SK-N-MC (cell line): ENCODE data around the gene TBC1D2B.
A peak's percentile ranks its signal among the peaks of the same experiment; 100 is the strongest.

Experiments
- DNase-seq: peaks from one replicate; pipeline ENCODE4 v3.0.0-alpha.2; 2011; ENCODE audit warnings: low read depth, low spot score
- H3K27ac ChIP-seq: fragments of 200-600 bp; sonication (generic); 2 replicates; pipeline ENCODE4 v1.5.1; 2016; ENCODE audit warnings: mixed run types
- H3K36me3 ChIP-seq: fragments of 200-600 bp; sonication (generic); 2 replicates; pipeline ENCODE4 v1.6.1; 2017; ENCODE audit warnings: antibody characterized with exemption, low read length, mixed read lengths; ENCODE audit not compliant: insufficient read depth
- H3K4me3 ChIP-seq: fragments of 200-600 bp; sonication (generic); 2 replicates; pipeline ENCODE4 v1.5.1; 2016
- H3K9ac ChIP-seq: fragments of 200-600 bp; sonication (generic); 2 replicates; pipeline ENCODE4 v1.8.0; 2017; ENCODE audit warnings: mixed run types, mixed read lengths; ENCODE audit not compliant: insufficient read length
- H3K9me3 ChIP-seq: fragments of 200-600 bp; sonication (generic); 2 replicates; pipeline ENCODE4 v1.6.1; 2017; ENCODE audit warnings: low read depth, mild to moderate bottlenecking, antibody characterized with exemption, low read length, moderate library complexity, mixed read lengths
- EZH2 ChIP-seq: fragments of 200-600 bp; sonication (generic); IDR thresholded peaks from one replicate; pipeline ENCODE4 v1.6.1; 2017; ENCODE audit warnings: antibody characterized with exemption
- FOXP2 ChIP-seq: optimal IDR thresholded peaks from 2 replicates; pipeline ENCODE3; 2011; ENCODE audit warnings: mild to moderate bottlenecking, moderate library complexity; ENCODE audit not compliant: insufficient read depth; ENCODE audit errors: extremely low read length, control extremely low read depth
- POLR2AphosphoS5 ChIP-seq: IDR thresholded peaks from 2 replicates; pipeline ENCODE4 v1.6.1; 2012; ENCODE audit warnings: mild to moderate bottlenecking, low read depth, low read length, borderline replicate concordance

Gene TBC1D2B

DNA sequence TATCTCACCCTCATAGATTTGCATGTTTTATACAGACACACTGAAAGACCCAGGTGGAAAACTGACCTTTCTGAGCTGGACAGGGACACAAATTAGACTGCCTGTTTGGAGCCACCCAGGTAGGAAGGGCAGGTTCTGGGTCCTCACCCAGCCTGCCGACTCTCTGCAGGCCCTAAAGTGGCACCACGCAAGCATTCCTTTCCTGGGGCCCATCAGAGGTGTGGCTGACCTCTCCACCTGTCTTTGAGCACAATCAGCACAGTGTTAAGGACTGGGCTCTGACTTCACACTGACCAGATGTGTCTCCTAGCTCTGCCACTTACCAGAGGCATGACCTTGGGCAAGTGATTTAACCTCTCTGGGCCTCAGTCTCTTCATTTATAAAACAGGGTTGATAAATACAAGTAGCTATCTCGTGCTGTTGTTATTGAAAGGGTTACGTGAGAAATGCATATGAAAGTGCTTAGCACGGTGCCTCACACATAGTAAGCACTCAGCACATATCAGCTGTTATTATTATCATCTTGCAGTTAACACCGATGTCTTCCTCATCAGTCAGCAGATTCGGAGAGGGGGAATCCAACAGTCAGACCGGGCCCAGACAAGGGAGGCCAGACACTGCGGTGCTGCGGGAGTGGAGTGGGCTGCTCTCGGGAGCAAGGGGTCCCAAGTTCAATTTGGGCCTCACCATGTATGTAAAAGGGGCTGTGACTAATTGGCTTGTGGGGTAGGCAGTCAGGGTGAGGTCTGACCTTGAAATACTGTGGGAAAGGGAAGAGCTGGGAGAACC, 2.0 kb upstream of the TBC1D2B start:
- Histone ChIP-seq H3K4me3 (no peak overlapping the region), H3K27ac (0 out of 2 replicates have a peak overlapping the region, but pooled peaks have one; percentile 5), H3K9ac (no peak overlapping the region), H3K36me3 (peaks cover 4% of the 10 kb centered on the region), H3K9me3 (no peaks in the 10 kb centered on the region)
- DNase-seq = no peak
- TF ChIP-seq POLR2AphosphoS5 = no peak
- no peak for TF ChIP-seq FOXP2
- no peak for TF ChIP-seq EZH2

DNA sequence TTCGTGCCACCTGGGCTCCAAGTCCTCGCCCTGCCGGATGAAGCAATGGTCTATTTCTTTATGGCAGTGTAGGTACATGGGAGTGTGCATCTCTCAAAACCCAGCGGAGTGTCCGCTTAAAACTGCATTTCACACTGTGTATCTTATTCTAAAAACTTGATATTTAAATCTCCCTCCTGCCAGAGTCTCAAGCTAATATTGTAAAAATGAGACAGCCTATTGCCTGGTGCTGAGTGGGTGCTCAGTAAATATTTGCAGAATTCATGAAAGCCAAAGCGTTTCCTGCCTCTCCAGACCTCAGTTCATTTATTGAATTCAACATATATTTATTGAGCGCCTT, 330 bp upstream of the TBC1D2B start:
- Histone ChIP-seq H3K36me3 (peaks cover 6% of the 10 kb centered on the region), H3K27ac (peak overlapping the region; percentile 84), H3K4me3 (peak overlapping the region; percentile 79), H3K9ac (peak overlapping the region; percentile 66), H3K9me3 (no peaks in the 10 kb centered on the region)
- TF ChIP-seq EZH2 = no peak
- TF ChIP-seq FOXP2 = no peak
- TF ChIP-seq POLR2AphosphoS5 = no peak
- DNase-seq = no peak

DNA sequence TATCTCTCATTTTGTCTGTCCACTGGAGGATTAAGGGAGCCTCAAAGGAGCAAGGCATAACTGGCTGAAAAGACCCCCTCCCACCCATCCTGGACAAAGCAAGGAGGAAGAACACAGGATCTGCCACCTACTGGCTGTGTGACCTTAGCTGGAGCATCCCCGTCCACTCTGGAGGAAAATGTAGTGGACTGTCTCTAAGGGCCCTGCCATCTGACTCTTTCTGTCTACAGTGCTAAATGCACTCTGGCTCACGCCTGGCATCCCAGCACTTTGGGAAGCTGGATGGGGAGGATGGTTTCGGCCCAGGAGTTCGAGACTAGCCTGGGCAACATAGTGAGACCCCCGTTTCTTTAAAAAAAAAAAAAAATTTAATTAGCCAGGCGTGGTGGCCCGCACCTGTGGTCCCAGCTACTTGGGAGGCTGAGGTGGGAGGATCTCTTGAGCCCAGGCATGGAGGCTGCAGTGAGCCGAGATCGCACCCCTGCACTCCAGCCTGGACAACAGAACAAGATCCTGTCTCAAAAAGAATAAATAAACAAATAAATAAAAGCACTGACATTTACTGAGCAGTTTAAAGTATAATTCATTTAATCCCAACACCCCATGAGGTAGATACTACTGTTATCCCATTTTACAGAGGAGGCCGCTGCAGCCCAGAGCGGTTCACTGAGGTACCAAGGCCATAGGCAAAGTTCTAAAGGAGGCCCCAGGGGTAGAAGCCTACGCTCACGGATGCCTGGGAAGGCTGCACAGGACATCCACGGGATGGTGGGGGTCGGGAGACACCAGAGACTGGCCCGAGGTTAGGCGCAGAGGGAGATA, 1.1 kb downstream of the TBC1D2B start:
- H3K36me3 ChIP-seq = peaks cover 9% of the 10 kb centered on the region
- 0 out of 2 replicates have a peak overlapping the region, but pooled peaks have one; percentile 58 for H3K27ac ChIP-seq
- TF ChIP-seq EZH2 = no peak
- H3K4me3 ChIP-seq = peak overlapping the region; percentile 85
- DNase-seq = no peak
- peak overlapping the region; percentile 86 for H3K9ac ChIP-seq
- H3K9me3 ChIP-seq = no peaks in the 10 kb centered on the region

DNA sequence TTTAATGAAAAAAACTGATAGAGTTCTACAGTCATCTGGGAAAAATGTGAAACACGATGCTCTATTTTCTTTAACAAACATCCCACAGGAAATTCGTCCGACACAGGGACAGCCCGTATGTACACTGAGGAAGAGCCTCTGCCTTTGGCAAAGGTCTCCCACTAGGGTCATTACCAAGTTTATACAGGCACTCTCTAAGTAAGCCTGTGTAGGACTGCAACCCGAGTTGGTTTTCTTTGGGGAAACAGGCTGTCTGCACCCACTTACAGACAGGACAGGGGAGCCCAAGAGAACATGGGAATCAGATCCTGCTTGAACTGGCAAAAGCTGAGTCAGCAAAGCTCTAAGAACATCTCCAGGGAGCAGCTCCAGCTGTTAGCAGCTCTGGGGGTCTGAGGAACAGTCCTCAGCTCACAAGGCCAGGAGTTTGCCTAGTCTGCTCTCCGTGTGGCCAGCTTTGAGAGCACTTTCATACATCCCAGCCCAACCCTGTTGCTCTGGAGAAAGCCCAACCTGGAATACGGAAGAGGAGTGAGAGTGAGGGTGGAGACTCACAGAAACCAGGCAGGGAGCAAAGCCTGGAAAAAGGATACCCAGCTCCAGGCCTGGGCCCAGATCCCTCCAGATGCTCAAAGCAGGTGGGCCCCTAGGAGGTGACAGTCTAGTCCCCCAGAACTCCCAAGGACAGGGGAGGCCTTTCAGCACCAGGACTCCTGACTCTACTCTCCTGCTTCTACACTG, 1.9 kb downstream of the TBC1D2B start:
- peak overlapping the region; percentile 85 for H3K4me3 ChIP-seq
- peaks cover 14% of the 10 kb centered on the region for H3K36me3 ChIP-seq
- no peak for DNase-seq
- H3K9me3 ChIP-seq = no peaks in the 10 kb centered on the region
- TF ChIP-seq FOXP2 = no peak
- TF ChIP-seq EZH2 = no peak
- TF ChIP-seq POLR2AphosphoS5 = no peak
- H3K27ac ChIP-seq = peak overlapping the region; percentile 58; the same call in 1 of the 2 replicates
- peak overlapping the region; percentile 86 for H3K9ac ChIP-seq

DNA sequence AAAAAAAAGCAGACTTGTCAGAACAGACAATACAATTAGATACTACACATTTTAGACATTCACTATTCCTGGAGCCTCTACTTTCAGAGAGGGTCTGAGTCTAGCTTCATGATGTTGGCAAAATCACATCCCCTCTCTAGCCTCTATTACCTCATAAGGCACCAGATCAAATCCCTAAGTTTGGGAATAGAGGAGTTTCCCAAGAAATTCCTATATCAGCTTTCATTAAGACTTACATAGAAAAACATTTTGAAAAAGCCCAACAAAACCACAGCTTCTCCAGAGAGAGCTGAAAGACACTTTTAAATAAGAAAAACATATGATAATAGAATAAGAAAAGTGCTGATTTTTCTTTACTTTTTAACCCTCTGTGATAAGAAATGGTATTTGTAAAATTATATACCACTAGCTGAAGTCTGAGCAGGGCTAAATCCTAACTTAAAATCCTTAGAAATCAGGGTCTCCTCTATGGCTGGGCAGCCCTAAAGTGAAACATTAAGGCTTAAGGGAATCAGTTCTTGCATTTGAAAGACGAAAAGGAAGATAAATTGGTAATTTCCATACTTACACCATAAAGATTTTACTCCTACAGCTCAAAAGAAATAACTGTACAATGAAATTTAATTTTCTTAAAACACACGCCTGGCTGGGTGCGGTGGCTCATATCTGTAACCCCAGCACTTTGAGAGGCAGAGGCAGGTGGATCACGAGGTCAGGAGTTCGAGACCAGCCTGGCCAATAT, 4.3 kb downstream of the TBC1D2B start:
- Histone ChIP-seq H3K9me3 (no peaks in the 10 kb centered on the region), H3K4me3 (peak overlapping the region; percentile 68), H3K36me3 (peaks cover 14% of the 10 kb centered on the region), H3K27ac (peak overlapping the region; percentile 96), H3K9ac (peak overlapping the region; percentile 61)
- DNase-seq = no peak
- TF ChIP-seq FOXP2 = no peak
- TF ChIP-seq EZH2 = no peak
- no peak for TF ChIP-seq POLR2AphosphoS5

DNA sequence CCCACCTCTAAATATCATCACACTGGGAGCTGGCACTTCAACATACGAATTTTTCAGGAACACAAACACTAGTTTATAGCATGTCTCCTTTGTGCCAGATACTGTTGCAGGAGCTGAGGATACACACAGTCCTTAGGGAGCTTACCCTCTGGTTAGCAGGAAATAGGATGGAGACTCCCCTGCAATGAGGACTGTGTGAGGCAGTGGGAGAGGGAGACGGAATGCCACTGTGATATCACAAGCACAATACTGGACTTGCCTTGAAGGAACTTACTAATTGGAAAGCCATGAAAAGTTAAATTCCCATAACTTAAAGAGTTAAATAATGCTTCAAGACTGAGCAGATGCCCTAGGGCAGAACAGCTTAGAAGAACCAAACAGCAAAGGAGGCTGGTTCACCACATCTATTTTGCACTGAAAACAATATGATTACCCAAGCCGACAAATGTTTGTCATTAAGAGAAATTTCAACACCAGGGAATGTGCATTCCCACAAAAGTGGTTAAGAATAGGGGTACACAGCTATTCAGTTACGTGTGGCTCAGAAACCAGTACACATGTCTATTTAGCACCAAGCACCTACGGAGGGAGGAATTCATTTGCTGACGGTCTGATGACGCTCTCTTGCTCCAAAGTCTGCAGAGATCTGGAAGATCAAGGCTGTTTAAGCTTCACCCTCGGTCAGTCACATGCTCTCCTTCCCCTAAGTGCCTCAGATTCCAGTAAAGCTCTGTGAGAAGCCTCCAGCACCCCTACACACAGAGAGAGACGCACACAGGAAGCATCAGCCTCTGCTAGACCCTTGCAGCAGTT, 5.2 kb downstream of the TBC1D2B start:
- peak overlapping the region; percentile 96 for H3K27ac ChIP-seq
- DNase-seq = peak; percentile 95

DNA sequence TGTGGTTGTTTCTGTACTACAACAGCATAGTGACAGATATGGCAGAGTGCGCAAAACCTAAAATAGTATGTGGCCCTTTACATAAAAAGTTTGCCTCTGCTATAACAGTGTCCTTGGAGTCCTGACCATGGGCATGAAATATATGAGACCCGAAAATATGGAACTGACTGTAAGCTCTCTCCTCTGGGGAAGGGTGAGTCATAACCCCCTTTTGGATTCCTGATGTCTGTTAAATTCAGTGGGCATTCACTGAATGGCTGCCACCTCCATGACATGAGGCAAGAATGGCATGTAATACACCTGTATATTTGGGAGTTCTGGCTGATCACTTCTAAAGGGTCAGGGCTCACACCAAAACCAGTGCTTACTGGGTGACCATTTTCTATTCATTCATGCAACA, 6.1 kb downstream of the TBC1D2B start:
- H3K27ac ChIP-seq = peak overlapping the region; percentile 96
- no peak overlapping the region for H3K9ac ChIP-seq
- H3K36me3 ChIP-seq = peaks cover 14% of the 10 kb centered on the region
- no peak for TF ChIP-seq FOXP2
- no peak for DNase-seq
- peak overlapping the region; percentile 68 for H3K4me3 ChIP-seq
- no peaks in the 10 kb centered on the region for H3K9me3 ChIP-seq

More for the DNA sequence above, 5.2 kb downstream of the TBC1D2B start:
- no peaks in the 10 kb centered on the region for H3K9me3 ChIP-seq
- peaks cover 14% of the 10 kb centered on the region for H3K36me3 ChIP-seq
- peak overlapping the region; percentile 68 for H3K4me3 ChIP-seq
- peak overlapping the region; percentile 61 for H3K9ac ChIP-seq
- TF ChIP-seq POLR2AphosphoS5 (peak; percentile 45; the same call in 1 of the 2 replicates), EZH2 (no peak)
